HS-5 (cell line): ENCODE measurements around the gene CEP63.

Experiments used
- DNase-seq: peaks from one replicate; pipeline ENCODE4 v3.0.0-alpha.2; 2012; ENCODE audit warnings: low read depth

The CEP63 gene

GRCh38 chr3:134485718-134486576, at the start of gene CEP63, which contains the start of gene ANAPC13:
CEP63 (plus strand) TSS chr3:134486057; CDS start chr3:134495321, 9,264 bp downstream.
ANAPC13 (minus strand) TSS chr3:134485985; CDS start chr3:134482904, 3,081 bp downstream.
- DNase-seq = peak; percentile 97

GRCh38 chr3:134437211-134437752, 48.6 kb upstream of the CEP63 start:
- no peak for DNase-seq

- DNase-seq = no peak
Measured at GRCh38 chr3:134441321-134441720, 44.5 kb upstream of the CEP63 start.

GRCh38 chr3:134441821-134442220, 44.0 kb upstream of the CEP63 start:
- DNase-seq = no peak

- no peak for DNase-seq
Measured at GRCh38 chr3:134445095-134445494, 40.8 kb upstream of the CEP63 start.

GRCh38 chr3:134445636-134446035, 40.2 kb upstream of the CEP63 start:
- no peak for DNase-seq

GRCh38 chr3:134446800-134447199, 39.1 kb upstream of the CEP63 start:
- DNase-seq = no peak

GRCh38 chr3:134447351-134447750, 38.5 kb upstream of the CEP63 start:
- no peak for DNase-seq

- DNase-seq = no peak
Measured at GRCh38 chr3:134448664-134449063, 37.2 kb upstream of the CEP63 start.

GRCh38 chr3:134449277-134449676, 36.6 kb upstream of the CEP63 start:
- no peak for DNase-seq

GRCh38 chr3:134449951-134450350, 35.9 kb upstream of the CEP63 start:
- no peak for DNase-seq

GRCh38 chr3:134453631-134454030, 32.2 kb upstream of the CEP63 start:
- no peak for DNase-seq

- no peak for DNase-seq
Measured at GRCh38 chr3:134457376-134458074, 28.3 kb upstream of the CEP63 start.

GRCh38 chr3:134458406-134458945, 27.4 kb upstream of the CEP63 start:
- no peak for DNase-seq

- no peak for DNase-seq
Measured at GRCh38 chr3:134459562-134459961, 26.3 kb upstream of the CEP63 start.

GRCh38 chr3:134460965-134461364, 24.9 kb upstream of the CEP63 start:
- DNase-seq = peak; percentile 93

GRCh38 chr3:134462331-134462941, 23.4 kb upstream of the CEP63 start:
- peak; percentile 83 for DNase-seq

- DNase-seq = no peak
Measured at GRCh38 chr3:134463676-134464063, 22.2 kb upstream of the CEP63 start.

GRCh38 chr3:134464064-134464688, 21.7 kb upstream of the CEP63 start:
- peak; percentile 98 for DNase-seq

- no peak for DNase-seq
Measured at GRCh38 chr3:134464689-134465365, 21.0 kb upstream of the CEP63 start.

GRCh38 chr3:134466331-134466730, 19.5 kb upstream of the CEP63 start:
- no peak for DNase-seq
